NCI-H146 (cell line): Measurements from ENCODE around the gene RNF208.
A peak's percentile ranks its signal among the peaks of the same experiment; 100 is the strongest.

Experiments
- DNase-seq: peaks from one replicate; lab custom pipeline; 2025; lab: John Stamatoyannopoulos, UW

The RNF208 gene

GRCh38 chr9:137175345-137175961 lies 46.6 kb downstream of the RNF208 start:
- no peak for DNase-seq

DNA sequence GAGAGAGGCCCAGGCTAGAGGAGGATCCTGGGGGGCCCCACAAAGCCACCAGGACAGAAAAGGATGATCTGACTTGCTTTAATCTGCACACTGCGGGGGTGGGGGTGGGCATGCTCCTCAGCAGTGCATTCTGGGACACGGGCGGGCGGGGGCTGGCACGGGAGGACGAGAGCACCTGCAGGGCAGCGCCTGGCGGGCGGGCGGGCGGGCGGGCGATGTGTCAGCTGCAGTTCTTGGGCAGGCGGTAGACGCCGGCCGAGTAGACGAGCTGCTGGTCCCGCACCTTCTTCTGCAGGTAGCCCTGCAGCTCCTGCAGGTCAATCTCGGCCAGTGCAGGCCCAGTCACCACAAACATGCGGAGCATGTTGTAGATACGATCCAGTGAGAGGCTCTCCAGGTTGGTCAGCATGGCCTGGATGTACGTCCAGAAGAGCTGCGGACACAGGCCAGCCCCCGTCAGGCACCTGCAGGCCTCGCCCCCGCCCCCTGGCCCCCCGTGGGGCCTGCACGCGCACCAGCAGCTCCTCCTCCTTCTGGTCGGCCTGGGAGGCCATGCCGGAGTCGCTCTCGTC lies 47.2 kb downstream of the RNF208 start:
- DNase-seq = peak; percentile 80

DNA sequence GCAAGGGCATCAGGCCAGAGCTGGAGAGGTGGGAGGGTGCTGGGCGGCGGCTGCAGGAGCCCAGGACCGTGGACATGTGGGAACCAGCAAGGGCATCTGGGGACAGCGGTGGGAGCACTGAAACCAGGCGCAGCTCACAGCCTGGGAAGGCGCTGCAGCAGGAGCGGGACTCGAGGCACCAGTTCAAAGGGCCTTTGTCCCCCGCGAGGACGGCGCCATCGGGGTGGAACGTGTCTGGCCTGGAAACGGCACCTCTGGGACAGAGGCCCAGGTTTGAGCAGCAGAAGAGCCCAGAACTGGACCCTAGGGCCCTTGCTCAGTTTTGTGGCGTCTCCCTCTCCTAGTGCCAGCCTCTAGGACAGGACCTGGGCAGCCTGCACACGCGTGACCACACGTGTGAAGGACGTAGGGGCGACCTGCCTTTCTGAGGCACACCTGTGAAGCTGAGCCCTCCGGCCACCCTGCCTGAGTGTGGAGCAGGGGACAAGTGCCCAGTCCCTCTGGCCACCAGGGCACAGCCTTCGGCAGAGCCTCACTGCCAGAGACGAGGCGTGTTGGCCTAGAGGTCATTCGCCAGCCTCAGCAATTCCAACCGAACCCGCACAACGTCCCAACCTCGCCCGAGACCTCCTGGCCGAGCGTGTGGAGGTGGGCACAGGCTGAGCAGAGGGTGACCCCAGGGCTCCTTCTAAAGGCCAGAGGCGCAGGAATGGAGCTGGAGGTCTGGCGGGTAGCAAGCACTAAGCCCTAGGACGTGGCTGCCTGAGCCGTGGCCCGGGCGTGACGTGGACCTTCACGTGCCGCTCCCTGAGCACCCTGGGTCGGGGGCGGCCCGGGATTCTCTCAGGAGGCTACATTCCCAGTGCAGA lies 48.0 kb downstream of the RNF208 start:
- DNase-seq = no peak

- DNase-seq = no peak
Measured at GRCh38 chr9:137172901-137173795, 48.9 kb downstream of the RNF208 start.

- no peak for DNase-seq
Measured at GRCh38 chr9:137171149-137171900, 50.7 kb downstream of the RNF208 start.

DNA sequence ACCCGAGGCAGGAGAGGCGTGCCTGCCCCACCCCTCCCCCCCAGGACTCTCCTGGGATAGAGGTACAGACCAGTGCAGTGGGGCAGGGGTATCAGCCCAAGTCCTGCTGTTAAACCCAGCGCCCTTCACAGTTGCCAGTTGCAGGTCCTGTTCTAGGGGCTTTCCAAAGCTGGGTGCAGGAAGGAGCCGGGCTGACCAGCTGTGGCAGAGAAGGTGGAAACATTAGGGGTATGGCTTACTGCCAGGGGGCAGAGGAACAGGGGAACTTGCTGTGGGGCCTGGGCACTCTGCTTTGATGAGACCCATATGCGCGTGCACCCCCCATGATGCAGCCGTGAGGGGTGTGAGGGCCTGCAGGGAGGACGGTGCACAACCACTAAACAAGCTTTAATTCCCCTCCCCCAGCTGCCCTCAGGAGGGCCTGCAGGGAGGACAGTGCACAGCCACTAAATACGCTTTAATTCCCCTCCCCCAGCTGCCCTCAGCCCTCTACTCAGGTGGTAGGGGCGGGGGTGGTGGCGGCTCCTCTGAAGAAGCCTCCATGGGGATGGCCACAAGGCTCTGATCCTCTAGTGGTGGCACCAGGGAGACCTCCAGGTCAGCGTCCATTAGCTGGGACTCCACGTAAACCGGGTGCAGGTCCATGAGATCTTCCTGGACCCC lies 51.4 kb downstream of the RNF208 start:
- no peak for DNase-seq
